Hepatocyte (in vitro differentiated cells): ENCODE data around the gene SEC23B. TPM values are rescaled to one million over a fixed set of nuclear protein-coding genes. Genes with fewer than 3 reads are reported as not detected.

ENCODE experiments used
- DNase-seq: peaks from one replicate; pipeline ENCODE4 v3.0.0-alpha.2; 2016; ENCODE audit warnings: low spot score
- H2AFZ ChIP-seq: fragments of 200-600 bp; sonication (generic); 2 replicates; pipeline ENCODE4 v1.6.0; 2016; ENCODE audit warnings: antibody characterized with exemption, mild to moderate bottlenecking
- H3K27ac ChIP-seq: fragments of 200-600 bp; sonication (generic); 2 replicates; pipeline ENCODE4 v1.5.1; 2016; ENCODE audit warnings: mild to moderate bottlenecking
- H3K27me3 ChIP-seq: fragments of 200-600 bp; sonication (generic); 2 replicates; pipeline ENCODE4 v1.6.1; 2016
- H3K36me3 ChIP-seq: fragments of 200-600 bp; sonication (generic); replicated peaks from 2 replicates; pipeline ENCODE4 v1.5.1; 2016; ENCODE audit warnings: low read depth; ENCODE audit not compliant: insufficient read depth
- H3K4me1 ChIP-seq: fragments of 200-600 bp; sonication (generic); 2 replicates; pipeline ENCODE4 v1.5.1; 2016; ENCODE audit warnings: mild to moderate bottlenecking, moderate library complexity; ENCODE audit not compliant: insufficient read depth
- H3K4me2 ChIP-seq: fragments of 200-600 bp; sonication (generic); 2 replicates; pipeline ENCODE4 v1.6.0; 2016
- H3K4me3 ChIP-seq: fragments of 200-600 bp; sonication (generic); 2 replicates; pipeline ENCODE4 v1.5.1; 2016; ENCODE audit warnings: mild to moderate bottlenecking
- H3K79me2 ChIP-seq: fragments of 200-600 bp; sonication (generic); 2 replicates; pipeline ENCODE4 v1.6.0; 2017; ENCODE audit warnings: mild to moderate bottlenecking
- H3K9me2 ChIP-seq: fragments of 200-600 bp; sonication (generic); replicated peaks from 2 replicates; pipeline ENCODE4 v1.6.0; 2017; ENCODE audit warnings: mild to moderate bottlenecking; ENCODE audit not compliant: insufficient read depth
- H3K9me3 ChIP-seq: fragments of 200-600 bp; sonication (generic); 2 replicates; pipeline ENCODE4 v1.5.1; 2016; ENCODE audit warnings: low read depth, mild to moderate bottlenecking
- H4K20me1 ChIP-seq: fragments of 200-600 bp; sonication (generic); 2 replicates; pipeline ENCODE4 v1.6.0; 2016; ENCODE audit warnings: mild to moderate bottlenecking; ENCODE audit not compliant: insufficient read depth, poor library complexity, severe bottlenecking
- EZH2 ChIP-seq: fragments of 200-600 bp; sonication (generic); IDR thresholded peaks from 2 replicates; pipeline ENCODE4 v1.6.1; 2016; ENCODE audit warnings: antibody characterized with exemption, mild to moderate bottlenecking, borderline replicate concordance
- EZH2phosphoT487 ChIP-seq: fragments of 200-600 bp; sonication (generic); IDR thresholded peaks from one replicate; pipeline ENCODE4 v1.6.1; 2018; ENCODE audit warnings: antibody characterized with exemption, mild to moderate bottlenecking, low read depth, moderate library complexity; ENCODE audit not compliant: unreplicated experiment, severe bottlenecking
- WGBS: methylation state at CpG from one replicate; pipeline ENCODE4 v1.1.6; 2016; ENCODE audit warnings: low lambda C conversion rate; ENCODE audit errors: missing lambda C conversion rate; 5-methylcytosine and 5-hydroxymethylcytosine counted together
- polyA plus RNA-seq: library from polyadenylated mRNA; unstranded; fragments of >200 nt; fragmentation: Nextera tagmentation; extraction: Ambion mirVana; gene quantifications from 2 replicates; pipeline ENCODE4 v1.2.1, GENCODE V29; 2016
- total RNA-seq: library from RNA; depleted of rRNA; stranded (reverse); fragments of >200 nt; gene quantifications from 2 replicates; pipeline ENCODE4 v1.2.3, GENCODE V29; 2014
- TF ChIP-seq, protein P1 (sequence below): fragments of 200-600 bp; sonication (generic); IDR thresholded peaks from 2 replicates; pipeline ENCODE4 v1.5.1; 2016; ENCODE audit warnings: antibody characterized with exemption, mild to moderate bottlenecking; ENCODE audit not compliant: poor library complexity

The SEC23B gene
- total and polyA plus RNA-seq, 2 experiments from 2014 or later = 49.9 to 50.4 TPM

GRCh38 chr20:18571578-18571977, 63.8 kb downstream of the SEC23B start:
- H3K9me2 ChIP-seq = no peaks in the 10 kb centered on the region
- no peak overlapping the region for H2AFZ ChIP-seq
- no peaks in the 10 kb centered on the region for H3K36me3 ChIP-seq
- H3K79me2 ChIP-seq = peaks cover 33% of the 10 kb centered on the region
- 93% methylated on average over 2 of the region's 2 CpGs for WGBS
- no peak overlapping the region for H3K4me2 ChIP-seq
- no peaks in the 10 kb centered on the region for H3K27me3 ChIP-seq
- no peak overlapping the region for H3K4me3 ChIP-seq
- peaks cover under 1% of the 10 kb centered on the region for H3K4me1 ChIP-seq
- H3K9me3 ChIP-seq = no peaks in the 10 kb centered on the region
- TF ChIP-seq, protein P1, sequence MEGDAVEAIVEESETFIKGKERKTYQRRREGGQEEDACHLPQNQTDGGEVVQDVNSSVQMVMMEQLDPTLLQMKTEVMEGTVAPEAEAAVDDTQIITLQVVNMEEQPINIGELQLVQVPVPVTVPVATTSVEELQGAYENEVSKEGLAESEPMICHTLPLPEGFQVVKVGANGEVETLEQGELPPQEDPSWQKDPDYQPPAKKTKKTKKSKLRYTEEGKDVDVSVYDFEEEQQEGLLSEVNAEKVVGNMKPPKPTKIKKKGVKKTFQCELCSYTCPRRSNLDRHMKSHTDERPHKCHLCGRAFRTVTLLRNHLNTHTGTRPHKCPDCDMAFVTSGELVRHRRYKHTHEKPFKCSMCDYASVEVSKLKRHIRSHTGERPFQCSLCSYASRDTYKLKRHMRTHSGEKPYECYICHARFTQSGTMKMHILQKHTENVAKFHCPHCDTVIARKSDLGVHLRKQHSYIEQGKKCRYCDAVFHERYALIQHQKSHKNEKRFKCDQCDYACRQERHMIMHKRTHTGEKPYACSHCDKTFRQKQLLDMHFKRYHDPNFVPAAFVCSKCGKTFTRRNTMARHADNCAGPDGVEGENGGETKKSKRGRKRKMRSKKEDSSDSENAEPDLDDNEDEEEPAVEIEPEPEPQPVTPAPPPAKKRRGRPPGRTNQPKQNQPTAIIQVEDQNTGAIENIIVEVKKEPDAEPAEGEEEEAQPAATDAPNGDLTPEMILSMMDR = no peak
- TF ChIP-seq EZH2phosphoT487 = no peak
- no peak for TF ChIP-seq EZH2
- no peak for DNase-seq
- no peak overlapping the region for H3K27ac ChIP-seq
- H4K20me1 ChIP-seq = no peaks in the 10 kb centered on the region

- Histone ChIP-seq H3K4me1 (no peaks in the 10 kb centered on the region), H2AFZ (no peak overlapping the region), H3K36me3 (no peaks in the 10 kb centered on the region)
These were observed 70.2 kb downstream of the SEC23B start for GRCh38 chr20:18577942-18578341.

GRCh38 chr20:18578581-18578980, 70.8 kb downstream of the SEC23B start:
- no peak for DNase-seq
- WGBS = 81% methylated on average over 6 of the region's 6 CpGs
- TF ChIP-seq EZH2phosphoT487 (no peak), EZH2 (no peak)
- TF ChIP-seq, protein P1 = no peak
- no peaks in the 10 kb centered on the region for H3K9me2 ChIP-seq
- H3K79me2 ChIP-seq = no peaks in the 10 kb centered on the region
- H3K9me3 ChIP-seq = no peaks in the 10 kb centered on the region
- no peak overlapping the region for H2AFZ ChIP-seq
- no peak overlapping the region for H3K4me2 ChIP-seq
- no peaks in the 10 kb centered on the region for H3K27me3 ChIP-seq
- H3K4me3 ChIP-seq = no peak overlapping the region
- H3K36me3 ChIP-seq = no peaks in the 10 kb centered on the region
- H3K4me1 ChIP-seq = no peaks in the 10 kb centered on the region
- H4K20me1 ChIP-seq = no peaks in the 10 kb centered on the region
- no peak overlapping the region for H3K27ac ChIP-seq

More at GRCh38 chr20:18577942-18578341, 70.2 kb downstream of the SEC23B start:
- Histone ChIP-seq H3K27me3 (no peaks in the 10 kb centered on the region), H4K20me1 (no peaks in the 10 kb centered on the region), H3K9me3 (no peaks in the 10 kb centered on the region), H3K4me3 (no peak overlapping the region), H3K9me2 (no peaks in the 10 kb centered on the region), H3K4me2 (no peak overlapping the region), H3K79me2 (no peaks in the 10 kb centered on the region), H3K27ac (no peak overlapping the region)
- whole genome bisulfite sequencing = 76% methylated on average over 6 of the region's 6 CpGs
- DNase-seq = no peak
- TF ChIP-seq EZH2phosphoT487 (no peak), EZH2 (no peak)
- TF ChIP-seq, protein P1 = no peak

- WGBS = 91% methylated on average over 4 of the region's 4 CpGs
- DNase-seq = no peak
- H3K9me2 ChIP-seq = no peaks in the 10 kb centered on the region
- H3K79me2 ChIP-seq = no peaks in the 10 kb centered on the region
- no peak overlapping the region for H3K27ac ChIP-seq
- H3K9me3 ChIP-seq = no peaks in the 10 kb centered on the region
- H3K4me3 ChIP-seq = no peak overlapping the region
- no peaks in the 10 kb centered on the region for H4K20me1 ChIP-seq
- no peak for TF ChIP-seq EZH2phosphoT487
- H2AFZ ChIP-seq = no peak overlapping the region
- H3K36me3 ChIP-seq = no peaks in the 10 kb centered on the region
- H3K4me1 ChIP-seq = no peaks in the 10 kb centered on the region
- H3K4me2 ChIP-seq = no peak overlapping the region
- no peaks in the 10 kb centered on the region for H3K27me3 ChIP-seq
These were observed 72.3 kb downstream of the SEC23B start for GRCh38 chr20:18580012-18580411.
